Activated CD4-positive, alpha-beta T cell treated with anti-CD3 and anti-CD28 coated beads, Interleukin-2, amount 10 ng/mL, durations not matched to agents 7 days and 5 days (primary cell): ENCODE data around the gene ZSCAN4. TPM values are rescaled to one million over a fixed set of nuclear protein-coding genes. Genes with fewer than 3 reads are reported as not detected.
A peak's percentile ranks its signal among the peaks of the same experiment; 100 is the strongest.

Experiments used
- CTCF ChIA-PET: fragments of 350-600 bp; sonication (Branson Sonifier 250); formaldehyde crosslinking; loops from one replicate; lab custom pipeline; 2021; ENCODE audit warnings: antibody characterized with exemption; lab: Charles Lee
- POLR2A ChIA-PET: fragments of 350-600 bp; sonication (Branson Sonifier 250); formaldehyde crosslinking; loops from one replicate; lab custom pipeline; 2021; ENCODE audit warnings: antibody characterized with exemption; lab: Charles Lee
- DNase-seq: peaks from one replicate; pipeline ENCODE4 v3.0.0-alpha.2; 2020
- H3K27ac Mint-ChIP-seq: one replicate; pipeline ENCODE4 v1.8.0; 2021; ENCODE audit warnings: mild to moderate bottlenecking, moderate library complexity, mixed read lengths
- H3K27me3 Mint-ChIP-seq: one replicate; pipeline ENCODE4 v1.8.0; 2021; ENCODE audit warnings: mixed read lengths
- H3K36me3 Mint-ChIP-seq: one replicate; pipeline ENCODE4 v1.8.0; 2021; ENCODE audit warnings: low read depth, mixed read lengths
- H3K4me1 Mint-ChIP-seq: one replicate; pipeline ENCODE4 v1.8.0; 2021; ENCODE audit warnings: mixed read lengths
- H3K4me3 Mint-ChIP-seq: one replicate; pipeline ENCODE4 v1.8.0; 2021; ENCODE audit warnings: mild to moderate bottlenecking, moderate library complexity, mixed read lengths
- H3K9me3 Mint-ChIP-seq: one replicate; pipeline ENCODE4 v1.8.0; 2021; ENCODE audit warnings: mixed read lengths
- total RNA-seq, 2 experiments: library from RNA; stranded (reverse); gene quantifications; one replicate each; pipeline ENCODE4 v1.2.3, GENCODE V29; 2021

ZSCAN4 gene
- total RNA-seq, 2 experiments from 2014 or later = not detected

DNA sequence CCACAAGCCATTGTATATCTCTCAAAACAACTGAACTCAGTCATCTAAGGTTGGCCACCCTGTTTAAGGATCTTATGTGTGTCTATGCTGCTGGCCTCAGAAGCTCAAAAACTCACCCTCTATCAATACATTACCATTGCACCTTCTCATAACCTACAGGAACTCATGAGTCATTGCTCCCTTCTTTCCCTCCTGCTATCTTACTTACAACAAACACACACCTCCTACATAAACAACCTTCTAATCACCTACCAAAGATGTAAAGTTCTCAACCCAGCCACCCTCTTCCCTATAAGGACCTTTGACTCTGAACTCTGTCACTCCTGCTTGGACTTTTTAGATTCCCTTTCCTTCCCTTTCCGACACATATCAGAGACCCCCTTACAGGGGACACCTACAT, 13.3 kb upstream of the ZSCAN4 start:
- peaks cover 10% of the 10 kb centered on the region for H3K36me3 Mint-ChIP-seq
- H3K4me1 Mint-ChIP-seq = peaks cover 9% of the 10 kb centered on the region
- H3K27me3 Mint-ChIP-seq = no peaks in the 10 kb centered on the region
- H3K9me3 Mint-ChIP-seq = peaks cover 50% of the 10 kb centered on the region
- no peak overlapping the region for H3K27ac Mint-ChIP-seq
- no peak for DNase-seq
- CTCF ChIA-PET = interaction anchor here (1.1 kb wide), 1 partner anchor 22 kb away, joined by 3 read pairs; no protein-coding TSS in a partner anchor
- H3K4me3 Mint-ChIP-seq = no peak overlapping the region
- POLR2A ChIA-PET = no interaction called here

DNA sequence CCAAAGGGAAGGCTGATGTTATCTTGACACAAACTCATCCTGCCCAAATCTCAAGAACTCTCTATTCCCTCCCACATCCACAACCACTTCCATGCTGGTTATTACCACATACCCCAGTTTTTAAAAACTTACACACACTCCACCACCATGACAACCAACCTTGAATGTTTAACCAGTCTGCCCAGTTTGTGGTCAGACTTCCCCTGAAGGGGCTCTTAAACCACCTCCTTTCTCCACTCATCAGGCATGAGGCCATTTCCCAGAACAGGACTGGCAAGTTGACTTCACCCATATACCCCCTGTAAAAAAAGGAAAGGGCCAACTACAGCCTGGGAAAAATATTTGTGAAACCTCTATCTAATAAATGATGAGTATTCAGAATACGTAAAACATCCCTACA, 12.4 kb upstream of the ZSCAN4 start:
- Mint-ChIP-seq H3K27me3 (peaks cover 2% of the 10 kb centered on the region), H3K36me3 (peaks cover 8% of the 10 kb centered on the region), H3K4me3 (no peak overlapping the region), H3K9me3 (peaks cover 49% of the 10 kb centered on the region), H3K27ac (no peak overlapping the region), H3K4me1 (peaks cover 7% of the 10 kb centered on the region)
- DNase-seq = no peak
- CTCF ChIA-PET = interaction anchor here (1.1 kb wide), 1 partner anchor 21 kb away, joined by 3 read pairs; no protein-coding TSS in a partner anchor
- POLR2A ChIA-PET = no interaction called here

DNA sequence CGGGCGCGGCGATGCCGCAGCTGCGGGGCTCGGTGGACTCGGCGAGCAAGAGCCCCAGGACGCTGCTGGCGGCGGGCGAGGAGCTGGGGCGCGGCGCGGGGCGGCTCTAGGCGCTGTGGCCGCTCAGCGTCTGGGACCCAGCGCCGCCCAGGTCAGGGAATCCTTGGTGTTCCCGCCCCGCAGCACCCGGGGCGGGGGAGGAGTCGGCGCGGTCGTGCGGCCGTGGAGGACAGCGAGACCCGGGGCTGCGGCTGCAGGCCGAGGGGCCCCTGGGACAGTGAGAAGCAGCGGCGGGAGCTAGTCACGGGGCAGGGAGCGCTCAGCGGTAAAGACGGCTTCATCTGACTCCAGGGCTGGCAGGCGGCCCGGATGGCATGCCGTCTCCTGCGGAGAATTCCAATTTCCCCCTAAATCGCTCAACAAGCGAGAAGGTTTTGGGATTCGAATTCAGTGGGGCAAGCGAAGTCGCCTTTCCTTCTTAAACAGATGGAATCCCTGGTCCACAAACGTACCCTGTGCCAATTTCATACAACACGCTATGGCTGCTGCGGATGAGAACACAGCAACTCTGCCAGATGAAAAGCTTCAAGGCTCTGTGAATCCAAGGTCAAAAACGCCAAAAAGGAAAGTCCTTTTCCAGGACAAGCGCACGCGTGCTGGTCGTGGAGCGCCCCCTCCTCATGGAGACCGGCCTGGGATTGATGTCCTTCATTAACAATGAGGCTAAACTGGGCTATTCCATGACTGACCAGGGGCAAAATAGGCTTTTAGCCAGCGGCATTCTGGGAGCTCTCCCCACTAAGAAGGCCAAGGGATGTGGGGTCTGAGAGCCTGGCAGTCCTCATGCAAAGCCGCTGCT, 4.2 kb upstream of the ZSCAN4 start:
- CTCF ChIA-PET = interaction anchor here (1.7 to 2.0 kb wide), 2 partner anchors 10 to 22 kb away, joined by 3 to 6 read pairs; no protein-coding TSS in a partner anchor
- peaks cover 22% of the 10 kb centered on the region for H3K27me3 Mint-ChIP-seq

DNA sequence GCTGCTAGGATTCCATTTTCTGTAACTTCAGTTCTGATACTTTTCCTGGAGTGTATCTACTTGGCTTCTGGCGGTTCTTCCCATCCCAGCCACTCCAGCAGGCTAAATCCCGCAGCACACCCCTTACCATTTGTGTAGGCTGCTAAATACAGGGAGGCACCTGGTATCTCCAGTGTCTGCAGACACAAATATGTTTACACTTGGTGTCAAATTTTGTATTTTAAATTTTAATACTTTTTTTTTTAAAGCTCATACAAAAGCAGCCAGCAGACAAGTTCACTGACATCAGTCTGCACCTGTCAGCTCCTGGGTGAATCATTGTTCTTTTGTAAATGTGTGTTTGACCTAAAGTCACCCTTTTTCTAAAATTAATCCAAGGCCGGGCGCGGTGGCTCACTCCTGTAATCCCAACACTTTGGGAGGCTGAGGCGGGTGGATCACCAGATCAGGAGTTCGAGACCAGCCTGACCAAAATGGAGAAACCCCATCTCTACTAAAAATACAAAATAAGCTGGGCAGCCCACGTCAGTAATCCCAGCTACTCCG, 3.4 kb upstream of the ZSCAN4 start:
- H3K4me3 Mint-ChIP-seq = no peak overlapping the region
- DNase-seq = no peak
- no peaks in the 10 kb centered on the region for H3K36me3 Mint-ChIP-seq
- H3K27me3 Mint-ChIP-seq = peaks cover 22% of the 10 kb centered on the region
- H3K9me3 Mint-ChIP-seq = peaks cover 5% of the 10 kb centered on the region
- H3K4me1 Mint-ChIP-seq = peaks cover 4% of the 10 kb centered on the region
- POLR2A ChIA-PET = no interaction called here
- CTCF ChIA-PET = interaction anchor here (1.7 to 2.0 kb wide), 2 partner anchors 9 to 23 kb away, joined by 3 to 6 read pairs; no protein-coding TSS in a partner anchor
- no peak overlapping the region for H3K27ac Mint-ChIP-seq

More for the DNA sequence above, 4.2 kb upstream of the ZSCAN4 start:
- Mint-ChIP-seq H3K4me3 (peak overlapping the region; percentile 74), H3K36me3 (no peaks in the 10 kb centered on the region), H3K27ac (no peak overlapping the region), H3K4me1 (peaks cover 4% of the 10 kb centered on the region), H3K9me3 (peaks cover 10% of the 10 kb centered on the region)
- POLR2A ChIA-PET = no interaction called here
- DNase-seq = no peak

DNA sequence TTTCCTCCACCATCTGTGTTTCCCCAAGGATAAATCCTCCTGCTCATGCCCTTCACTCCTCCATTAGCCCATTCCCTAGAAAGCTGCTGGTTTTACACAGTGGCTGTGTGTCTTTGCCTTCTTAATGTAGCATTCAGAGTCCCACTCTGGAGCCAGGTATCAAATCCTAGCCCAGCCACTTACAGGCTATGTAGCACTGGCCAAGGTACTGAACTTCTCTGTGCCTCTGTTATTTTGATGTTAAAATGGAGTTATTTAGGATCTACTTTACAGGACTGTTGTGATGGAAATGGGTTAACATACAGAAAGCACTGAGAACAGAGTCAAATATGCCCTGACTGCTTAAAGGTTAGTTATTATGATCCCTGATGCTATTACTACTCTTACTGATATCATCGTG, 1.5 kb upstream of the ZSCAN4 start:
- ChIA-PET CTCF (no interaction called here), POLR2A (no interaction called here)
- Mint-ChIP-seq H3K4me1 (peaks cover 4% of the 10 kb centered on the region), H3K27ac (no peak overlapping the region), H3K36me3 (no peaks in the 10 kb centered on the region), H3K9me3 (peaks cover 5% of the 10 kb centered on the region), H3K27me3 (peaks cover 21% of the 10 kb centered on the region), H3K4me3 (no peak overlapping the region)
- no peak for DNase-seq

DNA sequence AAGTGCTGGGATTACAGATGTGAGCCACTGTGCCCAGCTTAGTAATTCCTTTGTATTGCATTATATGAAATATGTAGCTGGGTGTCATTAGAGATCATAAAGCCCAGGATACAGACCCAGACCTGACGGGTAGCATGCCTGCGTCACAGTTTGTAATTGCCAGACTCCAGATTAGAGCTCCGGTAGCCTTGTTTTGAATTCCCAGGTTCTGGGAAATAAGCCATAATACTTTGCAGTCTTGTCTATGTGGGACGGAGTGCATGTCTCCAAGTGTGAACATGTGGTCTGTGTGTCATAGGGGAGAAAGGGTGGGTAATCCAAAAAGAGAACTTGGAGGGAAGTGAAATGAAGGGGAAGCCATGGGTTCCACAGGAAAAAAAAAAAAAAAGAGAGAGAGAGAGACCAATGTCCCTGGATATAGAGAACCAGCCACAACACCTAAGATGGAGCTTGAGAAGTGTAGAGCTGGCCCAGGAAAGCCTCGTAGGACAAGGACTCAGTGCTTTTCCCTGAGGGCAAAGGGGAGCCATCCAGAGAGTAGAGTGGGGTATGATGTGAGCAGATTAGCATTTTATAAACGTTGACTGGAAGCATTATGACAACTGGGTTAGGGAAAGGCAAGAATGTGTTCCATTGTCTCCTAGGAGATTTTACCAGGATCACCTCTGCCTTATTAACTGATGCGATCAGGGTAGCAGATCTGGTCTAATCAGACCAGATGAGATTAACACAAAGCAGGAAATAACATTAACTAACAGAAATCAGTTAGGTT, 2.6 kb downstream of the ZSCAN4 start:
- no peaks in the 10 kb centered on the region for H3K36me3 Mint-ChIP-seq
- no peak overlapping the region for H3K27ac Mint-ChIP-seq
- no peaks in the 10 kb centered on the region for H3K4me1 Mint-ChIP-seq
- no peak overlapping the region for H3K4me3 Mint-ChIP-seq
- peaks cover 10% of the 10 kb centered on the region for H3K9me3 Mint-ChIP-seq
- peaks cover 2% of the 10 kb centered on the region for H3K27me3 Mint-ChIP-seq
- POLR2A ChIA-PET = interaction anchor here (0.6 kb wide), 1 partner anchor 38 kb away, joined by 4 read pairs; the partner anchor contains the start of gene ZNF154
- CTCF ChIA-PET = interaction anchor here (0.6 to 2.0 kb wide), 3 partner anchors 10 to 246 kb away, joined by 3 to 8 read pairs (median 6); partner anchors contain the start of gene ZNF551
- DNase-seq = no peak

DNA sequence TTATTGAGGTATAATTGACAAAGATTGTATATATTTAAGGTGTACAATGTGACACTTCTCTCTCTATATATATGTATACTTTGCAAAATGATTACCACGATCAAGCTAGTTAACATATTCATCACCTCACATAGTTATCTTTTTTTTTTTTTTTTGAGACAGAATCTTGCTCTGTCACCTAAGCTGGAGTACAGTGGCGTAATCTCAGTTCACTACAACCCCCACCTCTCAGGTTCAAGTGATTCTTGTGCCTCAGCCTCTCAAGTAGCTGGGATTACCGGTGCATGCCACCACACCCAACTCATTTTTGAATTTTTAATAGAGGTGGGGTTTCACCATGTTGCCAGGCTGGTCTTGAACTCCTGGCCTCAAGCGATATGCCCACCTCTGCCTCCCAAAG, 3.7 kb downstream of the ZSCAN4 start:
- Mint-ChIP-seq H3K4me3 (no peak overlapping the region), H3K27ac (no peak overlapping the region), H3K36me3 (no peaks in the 10 kb centered on the region), H3K4me1 (no peaks in the 10 kb centered on the region), H3K9me3 (peaks cover 13% of the 10 kb centered on the region), H3K27me3 (peaks cover 2% of the 10 kb centered on the region)
- CTCF ChIA-PET = interaction anchor here (0.5 to 1.0 kb wide), 4 partner anchors 12 to 764 kb away, joined by 3 read pairs; no protein-coding TSS in a partner anchor
- DNase-seq = no peak
- POLR2A ChIA-PET = no interaction called here

DNA sequence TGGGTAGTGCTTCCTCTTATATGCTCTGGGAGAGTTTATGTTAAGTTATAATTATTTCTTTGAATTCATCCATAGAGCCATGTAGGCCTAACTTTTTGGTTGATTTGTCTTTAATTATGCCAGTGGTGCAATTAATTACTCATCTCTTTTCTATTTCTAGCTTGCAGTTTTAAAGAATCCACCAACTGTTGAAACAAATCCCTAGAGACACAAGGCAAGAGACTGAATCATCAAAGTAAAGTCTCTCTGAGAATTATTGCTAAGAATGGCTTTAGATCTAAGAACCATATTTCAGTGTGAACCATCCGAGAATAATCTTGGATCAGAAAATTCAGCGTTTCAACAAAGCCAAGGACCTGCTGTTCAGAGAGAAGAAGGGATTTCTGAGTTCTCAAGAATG, 7.1 kb downstream of the ZSCAN4 start:
- POLR2A ChIA-PET = no interaction called here
- Mint-ChIP-seq H3K9me3 (peaks cover 31% of the 10 kb centered on the region), H3K36me3 (peaks cover 2% of the 10 kb centered on the region), H3K27ac (no peak overlapping the region), H3K4me3 (no peak overlapping the region), H3K27me3 (peaks cover 2% of the 10 kb centered on the region), H3K4me1 (no peaks in the 10 kb centered on the region)
- no peak for DNase-seq
- CTCF ChIA-PET = no interaction called here

DNA sequence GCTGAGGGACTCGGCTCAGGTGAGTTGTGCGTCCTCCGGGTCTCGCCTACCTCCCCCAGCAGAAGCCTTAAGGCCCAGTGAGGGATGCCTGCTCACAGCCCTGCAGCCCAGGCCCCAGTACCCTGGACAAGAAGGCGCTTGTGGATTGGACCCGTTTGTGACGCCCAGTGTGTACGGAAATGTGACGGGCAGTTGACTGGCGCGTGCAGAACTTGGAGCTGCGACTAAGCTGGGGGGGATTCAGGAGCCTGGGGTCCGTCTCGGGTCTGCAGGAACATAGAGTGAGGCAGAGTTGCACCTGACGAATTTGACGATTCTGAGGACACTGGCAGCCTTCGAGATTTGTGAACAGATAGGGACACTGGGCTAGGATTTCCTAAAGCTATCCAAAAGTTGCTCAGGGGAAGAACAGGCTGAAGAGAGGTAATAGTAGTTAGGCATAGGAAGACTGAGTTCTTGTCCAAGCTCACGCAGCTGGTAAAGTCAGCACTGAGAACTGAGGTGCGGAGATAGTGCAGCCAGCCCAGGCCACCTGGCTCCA, 13.6 kb downstream of the ZSCAN4 start:
- H3K36me3 Mint-ChIP-seq = peaks cover 61% of the 10 kb centered on the region
- DNase-seq = no peak
- H3K27me3 Mint-ChIP-seq = no peaks in the 10 kb centered on the region
- POLR2A ChIA-PET = no interaction called here
- peak overlapping the region; percentile 85 for H3K4me3 Mint-ChIP-seq
- H3K27ac Mint-ChIP-seq = peak overlapping the region; percentile 96
- peaks cover 69% of the 10 kb centered on the region for H3K9me3 Mint-ChIP-seq
- H3K4me1 Mint-ChIP-seq = peaks cover 32% of the 10 kb centered on the region
- CTCF ChIA-PET = interaction anchor here (0.6 to 1.7 kb wide), 7 partner anchors 11 to 1179 kb away, joined by 3 to 8 read pairs (median 3); partner anchors contain the start of genes ZNF586 and ZNF772

DNA sequence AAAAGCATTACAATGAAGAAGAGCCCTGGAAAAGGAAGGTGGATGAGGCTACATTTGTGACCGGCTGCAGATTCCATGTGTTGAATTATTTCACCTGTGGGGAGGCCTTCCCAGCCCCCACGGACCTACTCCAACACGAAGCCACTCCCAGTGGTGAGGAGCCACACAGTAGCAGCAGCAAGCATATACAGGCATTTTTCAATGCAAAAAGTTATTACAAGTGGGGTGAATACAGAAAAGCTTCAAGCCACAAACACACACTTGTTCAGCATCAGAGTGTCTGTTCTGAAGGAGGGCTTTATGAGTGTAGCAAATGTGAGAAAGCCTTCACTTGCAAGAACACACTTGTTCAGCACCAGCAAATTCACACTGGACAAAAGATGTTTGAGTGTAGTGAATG, 18.0 kb downstream of the ZSCAN4 start:
- H3K9me3 Mint-ChIP-seq = peaks cover 81% of the 10 kb centered on the region
- H3K27me3 Mint-ChIP-seq = no peaks in the 10 kb centered on the region
- no peak for DNase-seq
- peaks cover 27% of the 10 kb centered on the region for H3K4me1 Mint-ChIP-seq
- ChIA-PET CTCF (no interaction called here), POLR2A (no interaction called here)
- no peak overlapping the region for H3K27ac Mint-ChIP-seq
- H3K4me3 Mint-ChIP-seq = no peak overlapping the region
- peaks cover 89% of the 10 kb centered on the region for H3K36me3 Mint-ChIP-seq

DNA sequence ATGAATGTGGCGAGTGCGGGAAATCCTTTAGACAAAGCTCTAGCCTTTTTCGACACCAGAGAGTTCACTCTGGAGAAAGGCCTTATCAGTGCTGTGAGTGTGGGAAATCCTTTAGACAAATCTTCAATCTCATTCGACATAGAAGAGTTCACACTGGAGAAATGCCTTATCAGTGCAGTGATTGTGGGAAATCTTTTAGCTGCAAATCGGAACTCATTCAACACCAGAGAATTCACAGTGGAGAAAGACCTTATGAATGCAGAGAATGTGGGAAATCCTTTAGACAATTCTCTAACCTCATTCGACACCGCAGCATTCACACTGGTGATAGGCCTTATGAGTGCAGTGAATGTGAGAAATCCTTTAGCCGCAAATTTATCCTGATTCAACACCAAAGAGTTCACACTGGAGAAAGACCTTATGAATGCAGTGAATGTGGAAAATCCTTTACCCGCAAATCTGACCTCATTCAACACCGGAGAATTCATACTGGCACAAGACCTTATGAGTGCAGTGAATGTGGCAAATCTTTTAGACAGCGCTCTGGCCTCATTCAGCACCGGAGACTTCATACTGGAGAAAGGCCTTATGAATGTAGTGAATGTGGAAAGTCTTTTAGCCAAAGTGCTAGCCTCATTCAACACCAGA, 18.8 kb downstream of the ZSCAN4 start:
- DNase-seq = no peak
- ChIA-PET POLR2A (no interaction called here), CTCF (interaction anchor here (0.7 kb wide), 1 partner anchor 923 kb away, joined by 3 read pairs; no protein-coding TSS in a partner anchor)
- H3K4me3 Mint-ChIP-seq = no peak overlapping the region
- peaks cover 23% of the 10 kb centered on the region for H3K4me1 Mint-ChIP-seq
- no peak overlapping the region for H3K27ac Mint-ChIP-seq
- peaks cover 83% of the 10 kb centered on the region for H3K36me3 Mint-ChIP-seq
- H3K27me3 Mint-ChIP-seq = no peaks in the 10 kb centered on the region
- H3K9me3 Mint-ChIP-seq = peaks cover 78% of the 10 kb centered on the region
